K562 treated with DMSO at 1 percent for 48 hours (cell line): Measurements from ENCODE around the gene ZBTB12. TPM values are rescaled to one million over a fixed set of nuclear protein-coding genes. Genes with fewer than 3 reads are reported as not detected.

Source experiments
- total RNA-seq: library from RNA; unstranded; fragments of 300-600 nt; gene quantifications from 2 replicates; pipeline ENCODE4 v1.2.3, GENCODE V29; 2022; ENCODE audit warnings: low replicate concordance; ENCODE audit errors: extremely low read depth

ZBTB12 gene
- not detected in 2 replicates for total RNA-seq

GRCh38 chr6:31901953-31902643 is at the start of gene ZBTB12:
Gene ZBTB12 (minus strand): TSS chr6:31902086. CDS start chr6:31901305, 781 bp downstream.

GRCh38 chr6:31945507-31946369 is 43.9 kb upstream of the ZBTB12 start, which contains the start of gene CFB:
Gene CFB (plus strand): TSS chr6:31946095. CDS start chr6:31946222, 127 bp downstream.

GRCh38 chr6:31927242-31927862 is 25.5 kb upstream of the ZBTB12 start, which contains the start of gene C2:
Gene C2 (plus strand): TSS chr6:31927717. CDS start chr6:31927753, 36 bp downstream.

GRCh38 chr6:31897612-31898382 is 4.1 kb downstream of the ZBTB12 start, which contains the start of gene EHMT2:
Gene EHMT2 (minus strand): TSS chr6:31897698. CDS start chr6:31897677, 21 bp downstream.

GRCh38 chr6:31878726-31879125 is 23.2 kb downstream of the ZBTB12 start, which contains the start of gene SLC44A4:
Gene SLC44A4 (minus strand): TSS chr6:31878997. CDS start chr6:31878980, 17 bp downstream.

GRCh38 chr6:31862344-31863235 is 39.3 kb downstream of the ZBTB12 start, which contains the start of gene NEU1:
Gene NEU1 (minus strand): TSS chr6:31862821. CDS start chr6:31862776, 45 bp downstream.

Other genes with a start within 250 kb of the ZBTB12 start
- gene BAG6, start 249.4 kb downstream of the ZBTB12 start, total RNA-seq, result 212 TPM in 1 of 2 replicates, not detected in the other
- not detected in 2 replicates for gene APOM, start 246.2 kb downstream of the ZBTB12 start, total RNA-seq
- gene C6orf47, start 241.3 kb downstream of the ZBTB12 start, total RNA-seq, result not detected in 2 replicates
- not detected in 2 replicates for gene GPANK1, start 237.1 kb downstream of the ZBTB12 start, total RNA-seq
- gene CSNK2B, start 236.0 kb downstream of the ZBTB12 start, total RNA-seq, result 596 TPM in 1 of 2 replicates, not detected in the other
- not detected in 2 replicates for gene LY6G5B, start 232.1 kb downstream of the ZBTB12 start, total RNA-seq
- not detected in 2 replicates for gene LY6G5C, start 221.0 kb downstream of the ZBTB12 start, total RNA-seq
- not detected in 2 replicates for gene ABHD16A, start 198.8 kb downstream of the ZBTB12 start, total RNA-seq
- not detected in 2 replicates for gene LY6G6F, start 195.2 kb downstream of the ZBTB12 start, total RNA-seq
- not detected in 2 replicates for gene LY6G6D, start 186.7 kb downstream of the ZBTB12 start, total RNA-seq
- gene LY6G6C, start 180.3 kb downstream of the ZBTB12 start, total RNA-seq, result not detected in 2 replicates
- gene MPIG6B, start 178.7 kb downstream of the ZBTB12 start, total RNA-seq, result not detected in 2 replicates
- not detected in 2 replicates for gene DDAH2, start 172.8 kb downstream of the ZBTB12 start, total RNA-seq
- gene CLIC1, start 165.6 kb downstream of the ZBTB12 start, total RNA-seq, result 1,281 TPM in 1 of 2 replicates, not detected in the other
- not detected in 2 replicates for gene MSH5, start 162.1 kb downstream of the ZBTB12 start, total RNA-seq
- not detected in 2 replicates for gene SAPCD1, start 139.4 kb downstream of the ZBTB12 start, total RNA-seq
- not detected in 2 replicates for gene VWA7, start 124.8 kb downstream of the ZBTB12 start, total RNA-seq
- gene VARS1, start 106.3 kb downstream of the ZBTB12 start, total RNA-seq, result 668 TPM in 1 of 2 replicates, not detected in the other
- gene LSM2, start 95.1 kb downstream of the ZBTB12 start, total RNA-seq, result not detected in 2 replicates
- gene HSPA1L, start 86.8 kb downstream of the ZBTB12 start, total RNA-seq, result not detected in 2 replicates
- not detected in 2 replicates for gene HSPA1A, start 86.5 kb downstream of the ZBTB12 start, total RNA-seq
- 760 TPM in 1 of 2 replicates, not detected in the other for gene HSPA1B, start 74.3 kb downstream of the ZBTB12 start, total RNA-seq
- 455 TPM in 1 of 2 replicates, not detected in the other for gene NEU1, start 39.3 kb downstream of the ZBTB12 start, total RNA-seq
- not detected in 2 replicates for gene SLC44A4, start 23.1 kb downstream of the ZBTB12 start, total RNA-seq
- gene EHMT2, start 4.4 kb downstream of the ZBTB12 start, total RNA-seq, result not detected in 2 replicates
- not detected in 2 replicates for gene C2, start 25.6 kb upstream of the ZBTB12 start, total RNA-seq
- gene CFB, start 44.0 kb upstream of the ZBTB12 start, total RNA-seq, result not detected in 2 replicates
- not detected in 2 replicates for gene NELFE, start 56.9 kb upstream of the ZBTB12 start, total RNA-seq
- not detected in 2 replicates for gene SKIC2, start 57.1 kb upstream of the ZBTB12 start, total RNA-seq
- gene DXO, start 70.1 kb upstream of the ZBTB12 start, total RNA-seq, result 217 TPM in 1 of 2 replicates, not detected in the other
- not detected in 2 replicates for gene C4A, start 80.0 kb upstream of the ZBTB12 start, total RNA-seq
- not detected in 2 replicates for gene C4B, start 112.7 kb upstream of the ZBTB12 start, total RNA-seq
- not detected in 2 replicates for gene CYP21A2, start 136.3 kb upstream of the ZBTB12 start, total RNA-seq
- not detected in 2 replicates for gene TNXB, start 207.3 kb upstream of the ZBTB12 start, total RNA-seq
- gene ATF6B, start 226.2 kb upstream of the ZBTB12 start, total RNA-seq, result not detected in 2 replicates
- not detected in 2 replicates for gene FKBPL, start 228.2 kb upstream of the ZBTB12 start, total RNA-seq
- gene PRRT1, start 249.9 kb upstream of the ZBTB12 start, total RNA-seq, result not detected in 2 replicates